ENCODE results near the gene CBX3. TPM values are rescaled to one million over a fixed set of nuclear protein-coding genes. Genes with fewer than 3 reads are reported as not detected.

CBX3 gene
- total and polyA plus RNA-seq, 2 of the 13 experiments (the other 11 are each of a cell fraction or from before 2014, with no cell fraction given), result 53.9 to 249 TPM

DNA sequence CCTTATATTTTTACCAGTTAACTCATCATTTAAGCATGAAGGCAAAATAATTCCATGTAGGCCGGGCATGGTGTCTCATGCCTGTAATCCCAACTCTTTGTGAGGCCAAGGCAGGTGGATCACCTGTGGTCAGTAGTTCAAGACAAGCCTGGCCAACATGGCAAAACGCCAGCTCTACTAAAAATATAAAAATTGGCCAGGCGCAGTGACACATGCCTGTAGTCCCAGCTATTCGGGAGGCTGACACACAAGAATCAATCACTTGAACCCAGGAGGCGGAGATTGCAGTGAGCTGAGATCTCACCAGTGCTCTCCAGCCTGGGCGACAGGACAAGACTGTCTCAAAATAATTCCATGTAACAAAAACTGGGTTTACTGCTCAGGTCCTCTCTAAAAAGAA is 19.3 kb upstream of the CBX3 start (continued):
- TF ChIP-seq, protein P1, sequence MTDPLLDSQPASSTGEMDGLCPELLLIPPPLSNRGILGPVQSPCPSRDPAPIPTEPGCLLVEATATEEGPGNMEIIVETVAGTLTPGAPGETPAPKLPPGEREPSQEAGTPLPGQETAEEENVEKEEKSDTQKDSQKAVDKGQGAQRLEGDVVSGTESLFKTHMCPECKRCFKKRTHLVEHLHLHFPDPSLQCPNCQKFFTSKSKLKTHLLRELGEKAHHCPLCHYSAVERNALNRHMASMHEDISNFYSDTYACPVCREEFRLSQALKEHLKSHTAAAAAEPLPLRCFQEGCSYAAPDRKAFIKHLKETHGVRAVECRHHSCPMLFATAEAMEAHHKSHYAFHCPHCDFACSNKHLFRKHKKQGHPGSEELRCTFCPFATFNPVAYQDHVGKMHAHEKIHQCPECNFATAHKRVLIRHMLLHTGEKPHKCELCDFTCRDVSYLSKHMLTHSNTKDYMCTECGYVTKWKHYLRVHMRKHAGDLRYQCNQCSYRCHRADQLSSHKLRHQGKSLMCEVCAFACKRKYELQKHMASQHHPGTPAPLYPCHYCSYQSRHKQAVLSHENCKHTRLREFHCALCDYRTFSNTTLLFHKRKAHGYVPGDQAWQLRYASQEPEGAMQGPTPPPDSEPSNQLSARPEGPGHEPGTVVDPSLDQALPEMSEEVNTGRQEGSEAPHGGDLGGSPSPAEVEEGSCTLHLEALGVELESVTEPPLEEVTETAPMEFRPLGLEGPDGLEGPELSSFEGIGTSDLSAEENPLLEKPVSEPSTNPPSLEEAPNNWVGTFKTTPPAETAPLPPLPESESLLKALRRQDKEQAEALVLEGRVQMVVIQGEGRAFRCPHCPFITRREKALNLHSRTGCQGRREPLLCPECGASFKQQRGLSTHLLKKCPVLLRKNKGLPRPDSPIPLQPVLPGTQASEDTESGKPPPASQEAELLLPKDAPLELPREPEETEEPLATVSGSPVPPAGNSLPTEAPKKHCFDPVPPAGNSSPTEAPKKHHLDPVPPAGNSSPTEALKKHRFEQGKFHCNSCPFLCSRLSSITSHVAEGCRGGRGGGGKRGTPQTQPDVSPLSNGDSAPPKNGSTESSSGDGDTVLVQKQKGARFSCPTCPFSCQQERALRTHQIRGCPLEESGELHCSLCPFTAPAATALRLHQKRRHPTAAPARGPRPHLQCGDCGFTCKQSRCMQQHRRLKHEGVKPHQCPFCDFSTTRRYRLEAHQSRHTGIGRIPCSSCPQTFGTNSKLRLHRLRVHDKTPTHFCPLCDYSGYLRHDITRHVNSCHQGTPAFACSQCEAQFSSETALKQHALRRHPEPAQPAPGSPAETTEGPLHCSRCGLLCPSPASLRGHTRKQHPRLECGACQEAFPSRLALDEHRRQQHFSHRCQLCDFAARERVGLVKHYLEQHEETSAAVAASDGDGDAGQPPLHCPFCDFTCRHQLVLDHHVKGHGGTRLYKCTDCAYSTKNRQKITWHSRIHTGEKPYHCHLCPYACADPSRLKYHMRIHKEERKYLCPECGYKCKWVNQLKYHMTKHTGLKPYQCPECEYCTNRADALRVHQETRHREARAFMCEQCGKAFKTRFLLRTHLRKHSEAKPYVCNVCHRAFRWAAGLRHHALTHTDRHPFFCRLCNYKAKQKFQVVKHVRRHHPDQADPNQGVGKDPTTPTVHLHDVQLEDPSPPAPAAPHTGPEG (CRISPR knock-in tag; IDR thresholded peaks at IDR 0.05), result 0 out of 2 replicates have a peak, but pooled peaks have one; percentile 34
- TF ChIP-seq POLR2G (IDR thresholded peaks at IDR 0.05; ENCODE audit: low read depth, low read length), result peak; percentile 53

DNA sequence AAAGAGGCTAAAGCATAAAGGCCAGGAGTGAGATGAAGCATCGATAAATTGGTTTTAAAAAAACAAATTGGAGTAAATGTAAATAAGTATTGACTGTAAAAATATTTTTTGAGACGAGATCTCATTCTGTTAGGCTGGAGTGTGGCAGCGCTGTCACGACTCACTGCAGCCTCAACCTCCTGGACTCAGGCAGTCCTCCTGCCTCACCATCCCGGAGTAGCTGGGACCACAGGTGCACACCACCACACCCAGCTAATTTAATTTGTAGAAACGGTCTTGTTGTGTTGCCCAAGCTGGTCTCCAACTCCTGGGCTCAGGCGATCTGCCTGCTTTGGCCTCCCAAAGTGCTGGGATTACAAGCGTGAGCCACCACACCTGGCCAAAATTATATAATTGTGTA is 18.8 kb upstream of the CBX3 start:
- Histone ChIP-seq H2AFZ (ENCODE audit: low read length) (no peak overlapping the region), H3K9me3 (ENCODE audit: low read length) (no peaks in the 10 kb centered on the region), H3K9ac (ENCODE audit: insufficient read depth, low read depth, low read length) (no peak overlapping the region), H3K4me2 (ENCODE audit: low read depth, low read length) (no peak overlapping the region), H3K79me2 (ENCODE audit: insufficient read depth, low read length) (no peaks in the 10 kb centered on the region), H3K27ac (ENCODE audit: extremely low read length, insufficient read depth, low read length) (no peak overlapping the region), H3K4me3 (replicated peaks in 1 of 3; ENCODE audit: insufficient read depth in 1 of 3, low read depth in 2 of 3, low read length in 3 of 3) (no peak overlapping the region), H3K27me3 (ENCODE audit: control insufficient read depth in 1 of 2, insufficient read depth in 2 of 2, low read length in 2 of 2) (no peaks in the 10 kb centered on the region), H3K4me1 (ENCODE audit: insufficient read depth, low read length) (peaks cover 30% of the 10 kb centered on the region), H3K36me3 (replicated peaks in 1 of 2; ENCODE audit: control insufficient read depth in 1 of 2, insufficient read depth in 2 of 2, low read length in 2 of 2) (no peaks in the 10 kb centered on the region; a peak in 1 of 5 replicates), H4K20me1 (ENCODE audit: insufficient read depth, low read length) (peaks cover 18% of the 10 kb centered on the region; the same call in 1 of the 2 replicates)
- DNase-seq (ENCODE audit: low spot score), result no peak
- intact Hi-C loops (cut with micrococcal nuclease; ENCODE audit: unreplicated experiment) (loop anchor here (5.0 kb wide), 1 partner anchor 90 kb away; no protein-coding TSS in a partner anchor), in situ Hi-C loops (cut with HindIII; ENCODE audit: extremely low pct_ligation_motif_present, low pct_unique_long_range_greater_than_20kb) (loop anchor here (10.0 kb wide), 1 partner anchor 88 kb away; no protein-coding TSS in a partner anchor)
- 91% methylated on average over 7 of the region's 8 CpGs for WGBS (ENCODE audit: low lambda C conversion rate)
- CTCF ChIA-PET (ENCODE audit: low intra/inter-chr PET ratio, low total read pairs), result no interaction called here
- ATAC-seq, result peak; percentile 10
- FAIRE-seq, result no peak
- BruUV-seq (replicated peaks), result no TSS peak
- POLR2A ChIA-PET, result interaction anchor here (1.4 to 1.6 kb wide), 2 partner anchors 15 to 31 kb away, joined by 3 to 6 read pairs; partner anchors contain the start of gene NFE2L3
- no peak for TF ChIP-seq KLF12 (CRISPR knock-in tag; IDR thresholded peaks at IDR 0.05; ENCODE audit: borderline replicate concordance)
- TF ChIP-seq FOXA1 (IDR thresholded peaks at IDR 0.05), result no peak
- no peak for TF ChIP-seq FOXA1 (CRISPR knock-in tag; IDR thresholded peaks at IDR 0.05)
- TF ChIP-seq KLF9 (CRISPR knock-in tag; IDR thresholded peaks at IDR 0.05; ENCODE audit: low read depth), result no peak
- no peak for TF ChIP-seq YEATS2 (CRISPR knock-in tag; IDR thresholded peaks at IDR 0.05; ENCODE audit: borderline replicate concordance)
- TF ChIP-seq, protein P2, sequence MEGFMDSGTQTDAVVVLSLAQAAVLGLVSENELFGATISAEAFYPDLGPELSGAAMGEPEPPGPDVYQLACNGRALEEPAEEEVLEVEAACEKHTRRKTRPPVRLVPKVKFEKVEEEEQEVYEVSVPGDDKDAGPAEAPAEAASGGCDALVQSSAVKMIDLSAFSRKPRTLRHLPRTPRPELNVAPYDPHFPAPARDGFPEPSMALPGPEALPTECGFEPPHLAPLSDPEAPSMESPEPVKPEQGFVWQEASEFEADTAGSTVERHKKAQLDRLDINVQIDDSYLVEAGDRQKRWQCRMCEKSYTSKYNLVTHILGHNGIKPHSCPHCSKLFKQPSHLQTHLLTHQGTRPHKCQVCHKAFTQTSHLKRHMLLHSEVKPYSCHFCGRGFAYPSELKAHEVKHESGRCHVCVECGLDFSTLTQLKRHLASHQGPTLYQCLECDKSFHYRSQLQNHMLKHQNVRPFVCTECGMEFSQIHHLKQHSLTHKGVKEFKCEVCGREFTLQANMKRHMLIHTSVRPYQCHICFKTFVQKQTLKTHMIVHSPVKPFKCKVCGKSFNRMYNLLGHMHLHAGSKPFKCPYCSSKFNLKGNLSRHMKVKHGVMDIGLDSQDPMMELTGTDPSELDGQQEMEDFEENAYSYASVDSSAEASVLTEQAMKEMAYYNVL (CRISPR knock-in tag; IDR thresholded peaks at IDR 0.05; ENCODE audit: borderline replicate concordance), result no peak
- TF ChIP-seq, protein P3, sequence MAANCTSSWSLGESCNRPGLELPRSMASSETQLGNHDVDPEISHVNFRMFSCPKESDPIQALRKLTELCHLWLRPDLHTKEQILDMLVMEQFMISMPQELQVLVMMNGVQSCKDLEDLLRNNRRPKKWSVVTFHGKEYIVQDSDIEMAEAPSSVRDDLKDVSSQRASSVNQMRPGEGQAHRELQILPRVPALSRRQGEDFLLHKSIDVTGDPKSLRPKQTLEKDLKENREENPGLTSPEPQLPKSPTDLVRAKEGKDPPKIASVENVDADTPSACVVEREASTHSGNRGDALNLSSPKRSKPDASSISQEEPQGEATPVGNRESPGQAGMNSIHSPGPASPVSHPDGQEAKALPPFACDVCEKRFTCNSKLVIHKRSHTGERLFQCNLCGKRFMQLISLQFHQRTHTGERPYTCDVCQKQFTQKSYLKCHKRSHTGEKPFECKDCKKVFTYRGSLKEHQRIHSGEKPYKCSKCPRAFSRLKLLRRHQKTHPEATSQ (CRISPR knock-in tag; IDR thresholded peaks at IDR 0.05; ENCODE audit: borderline replicate concordance), result no peak
- peak; percentile 57 for TF ChIP-seq AGO1 (IDR thresholded peaks at IDR 0.05; ENCODE audit: low read depth, low read length, poor library complexity, severe bottlenecking)
- TF ChIP-seq, protein P4, sequence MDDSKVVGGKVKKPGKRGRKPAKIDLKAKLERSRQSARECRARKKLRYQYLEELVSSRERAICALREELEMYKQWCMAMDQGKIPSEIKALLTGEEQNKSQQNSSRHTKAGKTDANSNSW (CRISPR knock-in tag; IDR thresholded peaks at IDR 0.05; ENCODE audit: borderline replicate concordance), result no peak
- TF ChIP-seq RBM22 (optimal IDR thresholded peaks at IDR 0.05; ENCODE audit: low read length), result peak; percentile 88
- no peak for TF ChIP-seq ZFYVE20 (CRISPR knock-in tag; IDR thresholded peaks at IDR 0.05; ENCODE audit: borderline replicate concordance, low read depth)

All from HepG2 (cell line).